GM12873 (cell line): ENCODE results near the gene OR9Q2.

Source experiments
- TF ChIP-seq, protein P1 (sequence below): IDR thresholded peaks from 2 replicates; pipeline ENCODE4 v1.5.1; 2012; ENCODE audit warnings: low read depth, mild to moderate bottlenecking, moderate library complexity, low read length, control low read depth; ENCODE audit not compliant: insufficient read depth; ENCODE audit errors: missing control alignments

Gene OR9Q2, protein sequence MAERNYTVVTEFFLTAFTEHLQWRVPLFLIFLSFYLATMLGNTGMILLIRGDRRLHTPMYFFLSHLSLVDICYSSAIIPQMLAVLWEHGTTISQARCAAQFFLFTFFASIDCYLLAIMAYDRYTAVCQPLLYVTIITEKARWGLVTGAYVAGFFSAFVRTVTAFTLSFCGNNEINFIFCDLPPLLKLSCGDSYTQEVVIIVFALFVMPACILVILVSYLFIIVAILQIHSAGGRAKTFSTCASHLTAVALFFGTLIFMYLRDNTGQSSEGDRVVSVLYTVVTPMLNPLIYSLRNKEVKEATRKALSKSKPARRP

DNA sequence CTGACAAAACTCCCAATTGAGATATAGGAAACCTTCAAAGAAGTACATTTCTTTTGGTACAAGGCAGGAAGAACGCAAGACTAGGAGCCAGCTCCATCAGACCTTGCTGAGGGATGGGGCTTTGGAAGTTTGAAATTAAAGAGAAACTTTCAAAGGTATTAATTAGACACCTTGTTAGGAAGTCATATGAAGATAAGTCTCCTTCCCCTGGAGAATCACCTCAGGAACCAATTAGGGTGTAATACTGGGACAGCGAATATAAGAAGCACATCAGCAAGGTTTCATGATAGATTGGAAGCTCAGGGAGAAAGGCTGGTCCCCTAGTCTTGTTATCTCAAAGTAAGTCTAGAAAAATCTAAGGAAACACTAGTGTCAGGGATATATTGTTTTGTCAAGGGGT is at the start of gene OR9Q2:
Gene OR9Q2, plus strand, starts transcription at position 301 of the 400 bp plus-strand sequence. CDS start 1,421 bp downstream, outside the sequence.
- TF ChIP-seq, protein P1, sequence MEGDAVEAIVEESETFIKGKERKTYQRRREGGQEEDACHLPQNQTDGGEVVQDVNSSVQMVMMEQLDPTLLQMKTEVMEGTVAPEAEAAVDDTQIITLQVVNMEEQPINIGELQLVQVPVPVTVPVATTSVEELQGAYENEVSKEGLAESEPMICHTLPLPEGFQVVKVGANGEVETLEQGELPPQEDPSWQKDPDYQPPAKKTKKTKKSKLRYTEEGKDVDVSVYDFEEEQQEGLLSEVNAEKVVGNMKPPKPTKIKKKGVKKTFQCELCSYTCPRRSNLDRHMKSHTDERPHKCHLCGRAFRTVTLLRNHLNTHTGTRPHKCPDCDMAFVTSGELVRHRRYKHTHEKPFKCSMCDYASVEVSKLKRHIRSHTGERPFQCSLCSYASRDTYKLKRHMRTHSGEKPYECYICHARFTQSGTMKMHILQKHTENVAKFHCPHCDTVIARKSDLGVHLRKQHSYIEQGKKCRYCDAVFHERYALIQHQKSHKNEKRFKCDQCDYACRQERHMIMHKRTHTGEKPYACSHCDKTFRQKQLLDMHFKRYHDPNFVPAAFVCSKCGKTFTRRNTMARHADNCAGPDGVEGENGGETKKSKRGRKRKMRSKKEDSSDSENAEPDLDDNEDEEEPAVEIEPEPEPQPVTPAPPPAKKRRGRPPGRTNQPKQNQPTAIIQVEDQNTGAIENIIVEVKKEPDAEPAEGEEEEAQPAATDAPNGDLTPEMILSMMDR, result no peak

DNA sequence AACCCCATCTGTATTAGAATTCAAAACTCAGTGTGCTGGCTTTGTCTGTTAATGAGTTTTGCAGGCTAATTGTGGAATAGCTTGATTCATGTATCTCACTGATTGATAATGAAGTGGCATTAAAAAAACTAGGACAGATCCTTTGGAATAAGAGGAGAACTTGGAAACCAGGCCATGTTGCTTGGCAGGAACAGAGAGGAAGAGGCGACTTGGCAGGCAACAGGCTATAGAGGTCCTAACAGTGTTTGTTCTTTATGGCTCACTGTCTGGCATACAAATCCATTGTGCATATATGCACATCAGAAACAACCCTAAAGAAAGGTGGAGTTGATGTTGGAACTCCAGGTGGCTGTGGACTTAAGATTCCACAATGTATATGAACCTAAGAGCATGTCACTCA is 46.1 kb upstream of the OR9Q2 start:
- TF ChIP-seq, protein P1, result no peak

DNA sequence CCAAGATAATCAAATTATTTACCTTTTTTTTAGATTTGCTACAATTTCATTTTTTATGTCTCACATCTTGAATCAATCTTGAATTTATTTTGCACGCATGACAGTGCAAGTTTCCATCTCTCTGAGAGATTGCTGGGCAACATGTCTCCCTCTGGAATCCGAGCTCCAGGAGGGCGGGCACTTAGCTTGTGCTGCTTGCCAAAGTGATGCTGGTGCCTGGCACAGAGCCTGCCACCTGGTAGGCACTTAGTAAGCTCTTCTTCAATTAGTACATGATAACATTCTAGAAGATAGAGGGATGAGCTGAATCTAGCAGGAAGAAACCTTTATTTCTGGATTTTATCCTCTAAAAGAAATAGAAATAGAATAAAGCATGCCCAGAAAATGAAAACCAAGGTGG is 36.1 kb upstream of the OR9Q2 start:
- TF ChIP-seq, protein P1, result no peak

DNA sequence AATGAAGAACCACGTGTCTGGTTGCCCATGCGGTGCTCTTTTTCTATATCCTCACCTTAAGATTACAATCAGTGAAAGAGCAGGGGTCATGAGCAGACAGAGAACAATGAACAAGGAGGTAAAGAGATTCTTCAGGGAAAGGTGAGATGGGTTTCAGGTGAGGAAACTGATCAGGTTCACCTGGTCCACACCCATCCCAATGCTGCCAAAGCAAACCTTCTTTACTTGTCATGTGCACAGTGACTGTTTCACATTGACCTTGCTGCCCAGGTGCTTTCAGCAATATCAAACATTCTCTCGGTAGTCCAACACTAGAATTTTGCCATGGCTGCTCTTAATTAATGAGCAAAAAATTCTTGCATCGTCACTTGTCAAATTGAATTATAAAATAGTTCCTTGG is 24.5 kb upstream of the OR9Q2 start:
- TF ChIP-seq, protein P1, result no peak

DNA sequence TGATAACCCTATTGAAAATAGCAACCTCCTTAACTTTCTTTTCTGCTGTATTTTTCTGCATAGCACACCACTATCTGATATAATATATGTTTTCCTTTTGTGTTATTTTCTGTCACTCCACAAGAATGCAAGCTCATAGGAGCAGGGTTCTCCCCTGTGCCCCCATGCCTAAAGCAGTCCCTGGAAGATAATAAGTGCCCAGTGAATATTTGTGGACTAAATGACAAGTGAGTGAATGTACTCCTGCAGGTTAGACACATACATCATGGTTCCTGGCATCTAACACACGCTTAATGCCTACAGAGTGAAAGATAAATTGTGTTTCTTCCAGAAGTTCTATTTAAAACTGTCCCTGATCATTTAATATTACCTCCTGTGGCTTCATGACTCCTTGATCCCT is 23.9 kb upstream of the OR9Q2 start:
- TF ChIP-seq, protein P1, result no peak

DNA sequence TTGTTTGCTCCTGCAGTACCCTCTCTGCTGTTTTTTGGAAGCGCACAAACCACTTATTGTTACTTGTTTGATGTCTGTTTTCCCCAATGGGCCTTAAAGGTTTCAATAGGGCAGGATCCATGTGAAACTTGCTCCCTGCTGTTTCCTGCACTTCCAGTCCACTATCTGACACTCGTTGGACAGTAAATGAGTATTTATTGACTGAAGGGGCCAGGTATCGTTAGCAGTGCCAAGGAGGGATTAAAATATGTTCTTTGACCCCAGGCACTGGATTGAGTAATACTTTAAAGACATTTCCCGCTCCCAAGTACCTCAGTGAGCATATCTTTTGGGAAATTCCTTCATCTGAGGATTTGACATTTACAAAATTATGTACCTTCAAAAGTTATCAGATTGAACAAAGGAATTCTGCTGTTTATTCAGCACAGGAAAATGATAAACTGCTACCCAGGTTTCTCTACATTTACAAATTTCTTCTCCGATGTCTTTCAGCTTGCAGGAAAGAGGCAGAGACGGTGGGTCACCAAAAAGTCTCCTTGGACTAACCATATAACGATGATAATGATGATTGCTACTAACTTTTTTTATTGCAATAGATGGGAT is 23.3 kb upstream of the OR9Q2 start:
- TF ChIP-seq, protein P1, result no peak

DNA sequence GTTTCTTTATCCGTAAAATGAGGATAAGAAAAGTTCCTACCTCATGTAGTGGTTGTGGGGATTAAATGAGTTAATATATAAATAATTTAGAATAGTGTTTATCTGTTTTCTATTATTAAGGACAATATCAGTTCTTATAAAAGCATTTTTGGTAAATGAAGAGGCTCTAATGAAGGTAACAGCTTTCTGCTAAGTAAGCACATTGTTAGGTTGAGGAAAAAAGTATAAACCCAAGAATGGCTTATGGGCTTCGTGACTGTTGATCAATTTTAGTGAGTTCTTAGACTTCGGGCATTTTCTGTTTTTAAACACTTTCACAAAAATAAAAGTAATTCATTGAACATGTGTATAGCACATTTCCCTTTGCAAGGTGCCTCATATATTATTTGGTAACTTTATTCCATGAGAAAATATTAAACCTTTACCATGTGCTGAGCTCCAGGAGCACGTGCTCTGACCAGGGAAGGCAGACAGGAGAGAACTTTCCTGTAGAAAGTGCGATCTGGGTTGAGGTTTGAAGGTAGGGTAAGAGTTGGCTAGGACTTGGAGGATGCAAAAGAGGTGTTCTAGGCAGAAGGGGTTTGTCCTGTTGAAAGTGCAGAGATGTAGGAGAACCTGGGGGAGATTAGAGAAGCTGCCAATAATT is 11.3 kb upstream of the OR9Q2 start:
- TF ChIP-seq, protein P1, result no peak
